AG04449 (cell line): ENCODE data around the gene PPEF1.

ENCODE experiments used
- CTCF ChIA-PET: fragments of 350-600 bp; formaldehyde crosslinking; extraction: SDS; loops from one replicate; lab custom pipeline; 2021; ENCODE audit warnings: antibody characterized with exemption; lab: Yijun Ruan, JAX
- POLR2A ChIA-PET: fragments of 400-600, 350-600 bp; formaldehyde crosslinking; extraction: SDS; loops from one replicate; lab custom pipeline; 2020; ENCODE audit warnings: antibody characterized with exemption, inconsistent platforms; lab: Yijun Ruan, JAX
- DNase-seq: peaks from one replicate; pipeline ENCODE4 v3.0.0-alpha.2; 2010; ENCODE audit warnings: low read depth, low spot score
- H3K4me3 ChIP-seq: 2 replicates; pipeline ENCODE4 v1.5.1; 2011; ENCODE audit warnings: low read depth, mild to moderate bottlenecking, control low read depth, low read length
- CTCF ChIP-seq: IDR thresholded peaks from one replicate; pipeline ENCODE4 v1.5.1; 2011; ENCODE audit warnings: mild to moderate bottlenecking, moderate library complexity, low read length, control low read depth, inconsistent platforms; ENCODE audit not compliant: insufficient read depth; ENCODE audit errors: missing control alignments

Gene PPEF1

GRCh38 chrX:18698737-18699650, 8.5 kb upstream of the PPEF1 start:
- no peak for TF ChIP-seq CTCF
- no peak for DNase-seq
- H3K4me3 ChIP-seq, result no peak overlapping the region
- ChIA-PET CTCF (no interaction called here), POLR2A (no interaction called here)

- CTCF ChIA-PET, result no interaction called here
- no peak for DNase-seq
- H3K4me3 ChIP-seq, result no peak overlapping the region
- POLR2A ChIA-PET, result no interaction called here
- no peak for TF ChIP-seq CTCF
Observed at GRCh38 chrX:18701621-18702361, 5.7 kb upstream of the PPEF1 start.

- POLR2A ChIA-PET, result no interaction called here
- H3K4me3 ChIP-seq, result no peak overlapping the region
- CTCF ChIA-PET, result no interaction called here
- no peak for TF ChIP-seq CTCF
- DNase-seq, result no peak
Observed at GRCh38 chrX:18702362-18703195, 4.9 kb upstream of the PPEF1 start.

GRCh38 chrX:18709833-18710232, 2.4 kb downstream of the PPEF1 start:
- POLR2A ChIA-PET, result no interaction called here
- no peak for TF ChIP-seq CTCF
- no peak for DNase-seq
- CTCF ChIA-PET, result no interaction called here
- H3K4me3 ChIP-seq, result no peak overlapping the region

GRCh38 chrX:18714910-18715309, 7.5 kb downstream of the PPEF1 start:
- DNase-seq, result no peak
- ChIA-PET POLR2A (no interaction called here), CTCF (no interaction called here)
- no peak for TF ChIP-seq CTCF
- H3K4me3 ChIP-seq, result no peak overlapping the region

- TF ChIP-seq CTCF, result no peak
- DNase-seq, result no peak
- CTCF ChIA-PET, result no interaction called here
- POLR2A ChIA-PET, result no interaction called here
- H3K4me3 ChIP-seq, result no peak overlapping the region
Observed at GRCh38 chrX:18719852-18720251, 12.4 kb downstream of the PPEF1 start.
